Activated T-helper 9 cell treated with anti-CD3 and anti-CD28 coated beads, Interleukin-2, amount 50 U/mL, for 16 hours (primary cell): Measurements from ENCODE around the gene SV2B.
"Not testable (repeated sequence)": the region's sequence is repeated elsewhere in the genome, so short reads cannot be mapped to it uniquely, and the experiment has no call there.

Experiments
- DNase-seq: peaks from one replicate; pipeline ENCODE4 v3.0.0-alpha.2; 2020; ENCODE audit warnings: low read depth

The SV2B gene

DNA sequence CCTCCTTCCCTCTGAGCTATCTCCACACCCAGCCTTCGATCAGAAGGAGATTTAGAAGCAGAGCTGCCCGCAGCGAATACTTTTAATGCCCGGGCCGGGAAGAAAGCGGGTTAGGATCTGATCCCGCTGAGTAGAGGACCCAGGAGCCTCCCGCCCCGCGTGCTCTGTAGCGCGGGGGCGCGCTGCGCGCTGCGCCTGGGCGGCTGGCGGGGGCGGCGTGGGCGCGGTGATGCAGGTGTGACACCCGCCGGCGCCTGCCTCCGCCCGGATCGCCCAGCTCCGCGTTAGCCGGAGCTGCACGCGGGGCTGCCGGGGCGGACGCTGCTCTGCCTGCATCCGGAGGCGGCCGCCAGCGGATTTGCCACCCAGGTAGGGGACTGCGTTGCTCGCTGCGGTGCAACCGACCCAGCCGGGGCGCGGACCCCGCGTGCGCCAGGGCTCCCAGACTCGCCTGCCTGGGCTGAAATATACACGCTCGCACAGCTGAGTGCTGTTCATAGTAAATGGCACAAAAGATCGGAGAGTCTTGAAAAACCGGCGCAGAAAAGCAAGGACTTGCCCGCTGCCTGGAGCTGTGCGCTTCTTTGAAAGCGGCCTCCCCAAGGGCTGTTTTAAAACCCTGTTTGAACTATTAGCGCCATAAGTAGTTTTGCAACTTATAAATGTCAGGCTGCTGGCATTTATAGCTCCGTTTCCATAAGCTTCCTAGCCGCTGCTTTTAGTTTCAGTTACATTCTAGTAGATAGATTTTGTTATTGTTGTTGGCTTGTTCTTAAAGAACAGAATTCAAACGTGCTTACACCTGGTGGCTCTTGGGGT, at the start of gene SV2B:
Gene SV2B (plus strand): TSS at position 263 of the 819 bp plus-strand sequence. CDS start 126,007 bp downstream, outside the sequence.
- peak; percentile 5 for DNase-seq

- no peak for DNase-seq
Observed at GRCh38 chr15:91051248-91051647, 48.8 kb upstream of the SV2B start.

GRCh38 chr15:91054816-91055215, 45.2 kb upstream of the SV2B start:
- DNase-seq = no peak

DNA sequence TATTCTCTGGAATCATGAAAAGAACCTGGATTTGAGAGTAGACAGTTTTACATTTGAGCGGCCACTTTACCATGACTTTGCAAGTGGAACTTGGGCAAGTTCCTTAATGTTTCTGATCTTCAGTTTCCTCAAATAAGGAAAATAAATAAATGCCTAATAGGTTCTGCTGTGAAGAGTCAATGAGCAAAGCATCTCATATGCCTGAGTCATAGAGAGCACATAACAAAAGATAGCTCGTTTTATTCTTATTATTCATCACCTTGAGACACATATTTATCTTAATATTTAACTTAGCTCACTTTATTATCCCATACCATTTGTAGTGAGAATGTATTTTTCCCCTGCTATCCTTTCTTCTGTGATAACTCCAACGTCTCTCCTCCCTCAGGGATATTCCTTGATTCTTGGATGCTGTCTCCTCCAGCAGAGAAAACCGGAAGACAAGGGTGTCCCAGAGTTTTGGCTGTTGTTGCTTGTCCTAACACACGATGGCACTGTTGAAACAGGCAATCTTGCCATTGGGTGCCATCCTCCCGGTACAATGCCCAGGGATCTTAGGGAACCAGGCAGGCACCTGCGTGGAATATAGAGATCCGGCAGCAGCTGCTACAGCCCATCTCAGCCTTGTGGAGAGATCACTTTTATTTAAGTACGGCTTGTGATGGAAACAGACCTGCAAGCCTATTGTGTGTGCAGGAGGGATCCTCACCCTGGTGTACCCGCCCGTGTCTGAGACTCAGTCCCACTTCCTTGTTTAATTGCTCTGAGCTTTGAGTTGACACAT, 44.3 kb upstream of the SV2B start:
- DNase-seq = no peak

DNA sequence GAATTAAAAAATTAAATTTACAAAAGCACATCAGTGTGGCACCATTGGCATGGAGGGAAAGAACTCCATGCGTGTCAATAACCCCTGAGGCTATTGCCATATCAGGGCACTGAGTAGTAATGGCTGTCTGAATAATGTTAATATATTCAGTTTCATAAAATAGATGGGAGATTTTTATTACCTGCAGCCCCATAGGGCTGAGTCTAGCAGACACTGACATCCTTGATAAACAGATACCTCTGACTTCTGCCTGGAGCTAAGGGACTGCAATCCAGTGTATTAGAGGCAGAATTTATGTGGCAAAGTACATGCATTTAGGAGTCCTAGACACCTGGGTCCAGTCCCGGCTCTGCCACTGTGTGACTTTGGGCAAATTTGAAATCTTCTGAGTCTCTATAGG, 38.8 kb upstream of the SV2B start:
- no peak for DNase-seq

DNA sequence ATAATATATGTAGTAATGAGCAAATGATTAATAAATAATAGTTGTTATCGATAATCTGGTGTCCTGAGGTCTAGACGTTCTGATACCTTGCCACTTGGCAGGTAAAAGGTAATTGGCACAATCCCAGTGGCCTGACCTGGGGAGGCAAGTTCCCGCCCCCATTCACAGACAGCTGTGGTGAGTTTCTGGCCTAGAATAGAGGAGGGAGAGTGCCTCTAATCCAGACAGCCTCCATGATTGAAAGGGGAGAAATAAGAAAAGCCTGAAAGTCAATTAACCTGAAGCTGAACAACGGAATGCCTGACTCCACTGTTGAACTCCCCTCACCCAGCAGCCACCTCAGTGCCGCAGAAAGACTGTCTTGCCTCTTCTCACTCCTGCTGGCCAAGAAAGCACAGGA, 38.1 kb upstream of the SV2B start:
- DNase-seq = no peak

DNA sequence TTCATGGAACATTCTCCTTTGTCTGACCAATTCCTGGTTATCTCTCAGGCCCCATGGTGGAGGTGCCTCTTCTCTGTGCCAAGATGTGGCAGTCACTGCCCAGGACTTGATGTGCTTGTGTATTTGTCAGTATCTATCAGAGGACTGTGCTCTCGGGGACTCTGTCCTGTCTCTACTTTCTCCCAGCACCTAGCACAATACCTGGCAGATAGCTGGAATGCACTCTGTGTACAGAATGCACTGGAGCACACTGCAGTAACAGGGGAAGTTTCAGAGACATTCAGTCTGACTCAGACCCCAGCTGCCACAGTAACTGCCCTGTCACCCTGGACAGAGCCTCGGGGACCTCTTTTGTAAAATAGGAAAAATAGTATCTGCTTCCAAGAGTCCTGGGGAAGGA, 34.6 kb upstream of the SV2B start:
- no peak for DNase-seq

DNA sequence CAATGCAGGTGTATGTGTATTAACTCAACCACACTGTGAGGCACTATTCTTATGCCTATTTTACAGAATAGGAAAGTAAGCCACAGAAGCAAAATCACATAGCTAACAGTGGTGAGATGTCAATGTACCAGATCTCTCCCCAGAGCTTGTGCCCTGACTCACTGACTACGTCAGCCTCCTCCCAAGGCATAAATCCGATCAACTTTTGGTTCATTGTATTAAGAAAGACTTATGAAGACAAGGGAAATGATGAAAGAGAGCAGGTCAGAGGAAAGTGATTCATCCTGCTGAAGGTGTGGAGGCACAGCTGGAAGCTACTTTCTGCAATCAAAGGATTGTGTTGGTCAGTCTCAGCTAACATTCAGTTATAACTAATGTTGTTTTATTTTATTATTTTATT, 33.0 kb upstream of the SV2B start:
- DNase-seq = no peak

GRCh38 chr15:91068436-91068835, 31.6 kb upstream of the SV2B start:
- DNase-seq = no peak

- DNase-seq = no peak
Observed at GRCh38 chr15:91068966-91069365, 31.1 kb upstream of the SV2B start.

- no peak for DNase-seq
Observed at GRCh38 chr15:91070872-91071271, 29.2 kb upstream of the SV2B start.

- no peak for DNase-seq
Observed at GRCh38 chr15:91072161-91072560, 27.9 kb upstream of the SV2B start.

- no peak for DNase-seq
Observed at GRCh38 chr15:91073077-91073476, 27.0 kb upstream of the SV2B start.

DNA sequence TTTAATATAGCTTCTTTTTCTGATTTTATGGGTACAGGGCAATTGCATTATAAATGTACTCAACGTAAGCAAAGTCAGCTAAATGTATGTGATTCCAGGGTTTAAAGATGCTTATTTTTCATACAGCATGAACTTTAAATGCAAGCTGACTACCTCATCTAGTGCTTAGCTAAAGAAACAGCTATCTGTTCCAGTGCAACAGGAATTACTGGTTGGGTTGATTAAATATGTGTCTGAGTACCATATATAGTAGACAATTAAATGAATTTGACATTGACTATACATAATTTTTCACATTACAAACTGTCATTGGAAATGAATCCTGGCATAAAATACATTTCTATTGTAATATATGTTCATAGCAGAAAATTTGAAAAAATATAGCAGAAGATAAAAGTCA, 26.3 kb upstream of the SV2B start:
- DNase-seq = no peak

DNA sequence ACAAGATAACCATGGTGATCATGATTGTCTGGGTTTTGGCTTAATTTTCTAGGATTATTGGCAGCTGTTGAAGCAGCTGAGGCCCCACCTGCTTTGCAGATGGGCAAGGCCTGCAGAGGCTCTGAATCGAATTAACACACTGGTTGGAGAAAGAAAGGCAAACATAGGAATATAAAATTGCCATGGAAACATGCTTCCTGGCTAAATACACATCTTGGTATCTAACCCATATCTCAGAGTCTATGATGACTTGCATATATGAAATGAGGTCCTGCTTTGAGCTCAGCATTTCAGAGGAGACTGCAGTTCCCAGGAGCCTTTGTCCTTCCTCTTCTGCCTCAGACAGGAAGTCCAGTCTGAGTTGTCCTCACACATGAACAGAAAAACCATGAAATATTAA, 24.3 kb upstream of the SV2B start:
- no peak for DNase-seq

DNA sequence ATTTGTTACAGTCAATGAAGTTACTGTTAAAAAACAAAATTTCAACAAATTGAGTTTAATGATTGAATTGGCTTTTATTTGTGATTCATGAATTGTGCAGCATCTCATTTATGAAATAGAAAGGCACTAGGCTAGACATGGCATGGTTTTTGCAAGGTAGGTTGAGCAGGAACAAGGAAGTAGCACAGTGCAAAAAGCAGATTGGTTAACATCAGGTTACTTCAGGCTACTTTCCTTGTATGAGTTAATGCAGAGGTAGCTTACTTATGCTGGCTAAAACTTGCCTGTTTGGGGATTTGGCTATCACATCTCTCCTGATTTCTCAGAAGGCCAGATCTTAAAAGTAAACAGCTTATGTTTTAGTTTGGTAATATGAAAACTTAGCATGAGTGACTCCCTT, 23.0 kb upstream of the SV2B start:
- DNase-seq = no peak

DNA sequence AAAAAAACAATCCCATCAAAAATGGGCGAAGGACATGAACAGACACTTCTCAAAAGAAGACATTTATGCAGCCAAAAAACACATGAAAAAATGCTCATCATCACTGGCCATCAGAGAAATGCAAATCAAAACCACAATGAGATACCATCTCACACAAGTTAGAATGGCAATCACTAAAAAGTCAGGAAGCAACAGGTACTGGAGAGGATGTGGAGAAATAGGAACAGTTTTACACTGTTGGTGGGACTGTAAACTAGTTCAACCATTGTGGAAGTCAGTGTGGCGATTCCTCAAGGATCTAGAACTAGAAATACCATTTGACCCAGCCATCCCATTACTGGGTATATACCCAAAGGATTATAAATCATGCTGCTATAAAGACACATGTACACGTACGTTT, 6.2 kb upstream of the SV2B start:
- DNase-seq = not testable (repeated sequence)

DNA sequence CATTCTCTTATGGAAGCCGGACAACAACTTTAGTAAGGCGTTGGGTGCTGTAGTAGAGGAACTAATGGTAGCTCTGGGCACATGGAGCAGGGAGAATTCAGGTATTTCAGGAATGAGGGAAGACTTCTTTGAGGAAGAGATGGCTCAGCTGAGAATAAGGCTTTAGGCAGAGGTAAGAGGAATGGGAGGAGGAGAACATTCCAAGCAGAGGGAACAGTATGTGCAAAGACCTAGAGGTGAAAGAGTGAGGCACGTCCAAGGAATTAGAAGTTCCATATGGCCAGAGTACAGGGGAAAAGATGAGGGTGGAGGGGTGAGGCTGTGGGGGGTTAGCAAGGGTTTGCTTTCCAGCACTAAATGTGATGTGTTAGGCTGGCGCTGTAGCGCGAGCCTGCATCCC, 1.6 kb upstream of the SV2B start:
- no peak for DNase-seq

GRCh38 chr15:91099616-91099994, 452 bp upstream of the SV2B start:
- peak; percentile 8 for DNase-seq

DNA sequence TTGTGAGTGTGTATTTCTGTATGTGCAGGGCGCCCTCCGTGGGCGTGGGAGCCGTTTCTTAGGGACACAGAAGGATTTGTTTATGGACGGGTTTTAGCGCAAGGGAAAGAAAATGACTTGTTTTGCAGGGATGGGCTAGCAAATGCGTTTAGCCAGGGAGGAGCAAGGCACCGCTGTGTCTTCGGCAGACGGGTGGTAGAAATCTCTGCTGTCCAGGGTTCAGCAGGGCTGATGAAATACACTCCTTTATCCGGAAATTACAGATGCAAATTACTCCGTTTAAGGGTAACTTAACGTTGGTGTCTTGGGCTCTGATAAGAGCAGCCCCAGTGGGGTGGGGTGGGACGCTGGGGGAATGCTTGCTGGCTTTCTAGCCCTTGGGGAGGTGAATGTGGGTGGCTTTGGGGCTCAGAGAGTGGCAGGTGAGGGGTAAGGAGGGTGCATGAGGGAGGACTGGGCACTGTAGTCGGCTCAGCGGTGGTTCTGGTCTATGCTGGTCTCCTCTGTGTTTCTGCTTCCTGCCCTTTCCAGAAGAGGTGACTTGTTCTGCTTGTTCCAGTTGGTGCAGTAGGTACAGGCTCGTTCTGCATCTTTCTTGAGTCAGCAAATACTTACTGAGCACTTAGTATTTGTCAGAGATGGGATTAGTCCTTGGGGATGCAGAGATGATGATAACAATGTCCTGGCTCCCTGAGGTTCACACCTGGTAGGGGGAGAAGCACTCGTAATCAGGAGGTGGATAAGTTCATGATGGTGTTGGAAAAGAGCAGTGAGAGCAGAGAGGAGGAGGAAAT, 954 bp downstream of the SV2B start:
- DNase-seq = no peak

GRCh38 chr15:91101608-91101920, 1.5 kb downstream of the SV2B start:
- no peak for DNase-seq

DNA sequence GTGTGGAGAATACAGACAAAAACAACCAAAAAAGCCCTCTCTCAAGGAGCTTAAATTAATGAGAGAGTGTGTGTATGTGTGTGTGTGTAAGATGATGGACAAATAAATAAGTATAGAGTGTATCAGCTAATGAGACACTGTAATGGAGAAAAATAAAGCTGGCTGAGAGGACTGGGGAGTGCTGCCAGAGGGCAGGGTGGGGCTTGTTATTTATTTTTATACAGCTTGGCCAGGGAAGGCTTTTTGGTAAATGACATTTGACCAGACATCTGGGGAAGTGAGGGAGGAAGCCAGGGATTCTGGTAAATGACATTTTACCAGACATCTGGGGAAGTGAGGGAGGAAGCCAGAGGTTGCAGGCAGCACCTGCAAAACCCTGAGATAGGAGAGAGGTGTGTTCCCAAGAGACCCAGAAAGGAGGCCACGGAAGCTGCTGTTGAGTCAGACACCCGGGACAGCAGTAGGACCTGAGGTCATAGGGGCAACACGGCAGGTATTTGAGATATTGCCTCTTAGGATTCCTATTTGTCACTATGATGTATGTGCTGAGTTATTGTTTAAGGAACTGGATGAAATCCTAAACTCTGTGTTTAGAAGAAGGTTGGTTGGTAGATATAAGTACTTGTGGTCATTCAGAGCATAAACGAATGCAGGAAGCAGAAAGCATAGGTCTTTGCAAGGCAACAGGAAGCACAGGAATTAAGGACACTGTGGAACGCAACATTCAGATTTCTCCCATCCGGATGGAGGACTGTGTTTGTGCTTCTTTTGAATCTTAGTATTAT, 2.7 kb downstream of the SV2B start:
- DNase-seq = no peak
